Keratinocyte (primary cell): ENCODE measurements around the gene PAXIP1. TPM values are rescaled to one million over a fixed set of nuclear protein-coding genes. Genes with fewer than 3 reads are reported as not detected.

Experiments used
- DNase-seq: peaks from one replicate; pipeline ENCODE4 v3.0.0-alpha.2; 2011; ENCODE audit warnings: low read depth, missing footprints, low spot score
- FAIRE-seq: peaks from 2 replicates; lab custom pipeline; 2011; peaks lifted over from hg19 to GRCh38; lab: Jason Lieb, UNC
- H2AFZ ChIP-seq: 2 replicates; pipeline ENCODE4 v1.6.0; 2012; ENCODE audit warnings: low read length, control low read depth, inconsistent platforms; ENCODE audit not compliant: control insufficient read depth
- H3K27ac ChIP-seq: 2 replicates; pipeline ENCODE4 v1.5.1; 2011; ENCODE audit warnings: low read length; ENCODE audit not compliant: control insufficient read depth, insufficient read depth
- H3K27me3 ChIP-seq: 3 replicates; pipeline ENCODE4 v1.6.0; 2011; ENCODE audit warnings: low read length; ENCODE audit not compliant: control insufficient read depth, insufficient read depth; ENCODE audit errors: extremely low read depth
- H3K36me3 ChIP-seq, 2 experiments: 2 replicates in 1 of 2; 3 replicates in 1 of 2; pipeline ENCODE4 v1.5.1; 2011; ENCODE audit warnings: low read length in 2 of 2, mild to moderate bottlenecking in 1 of 2; ENCODE audit not compliant: control insufficient read depth in 2 of 2, insufficient read depth in 2 of 2; ENCODE audit errors: extremely low read depth in 1 of 2
- H3K4me1 ChIP-seq: 3 replicates; pipeline ENCODE4 v1.5.1; 2011; ENCODE audit warnings: low read length; ENCODE audit not compliant: control insufficient read depth, insufficient read depth; ENCODE audit errors: extremely low read depth
- H3K4me2 ChIP-seq: 3 replicates; pipeline ENCODE4 v1.6.0; 2011; ENCODE audit warnings: low read depth, low read length; ENCODE audit not compliant: control insufficient read depth, insufficient read depth; ENCODE audit errors: extremely low read depth
- H3K4me3 ChIP-seq, 3 experiments: fragments of 200-600 bp in 1 of 3; sonication (generic) in 1 of 3; 2 replicates in 2 of 3; 3 replicates in 1 of 3; pipeline ENCODE4 v1.5.1; 2011 to 2016; ENCODE audit warnings: low read length in 3 of 3, mild to moderate bottlenecking in 3 of 3, control low read depth in 2 of 3, inconsistent platforms in 1 of 3, low read depth in 1 of 3, mixed read lengths in 1 of 3, mixed run types in 1 of 3, moderate library complexity in 1 of 3; ENCODE audit not compliant: control insufficient read depth in 2 of 3, insufficient read depth in 2 of 3; ENCODE audit errors: extremely low read depth in 1 of 3
- H3K79me2 ChIP-seq: 2 replicates; pipeline ENCODE4 v1.6.0; 2012; ENCODE audit warnings: low read length; ENCODE audit not compliant: control insufficient read depth, insufficient read depth
- H3K9ac ChIP-seq: 3 replicates; pipeline ENCODE4 v1.6.0; 2011; ENCODE audit warnings: low read length; ENCODE audit not compliant: control insufficient read depth, insufficient read depth; ENCODE audit errors: extremely low read depth
- H3K9me1 ChIP-seq: 3 replicates; pipeline ENCODE4 v1.6.0; 2011; ENCODE audit warnings: low read length; ENCODE audit not compliant: control insufficient read depth, insufficient read depth; ENCODE audit errors: extremely low read depth
- H3K9me3 ChIP-seq: 2 replicates; pipeline ENCODE4 v1.5.1; 2012; ENCODE audit warnings: low read depth, low read length; ENCODE audit not compliant: control insufficient read depth
- H4K20me1 ChIP-seq: 3 replicates; pipeline ENCODE4 v1.6.0; 2011; ENCODE audit warnings: low read length; ENCODE audit not compliant: control insufficient read depth, insufficient read depth; ENCODE audit errors: extremely low read depth
- EZH2 ChIP-seq: IDR thresholded peaks from one replicate; pipeline ENCODE4 v1.6.1; 2012; ENCODE audit warnings: inconsistent platforms, mild to moderate bottlenecking, low read length, moderate library complexity
- dilution Hi-C: fragments of 300-500 bp; cut with MboI; formaldehyde crosslinking; loops from one replicate; pipeline ENCODE4 v1.7.0; 2020; ENCODE audit warnings: low sequenced_read_pairs; ENCODE audit not compliant: extremely low pct_ligation_motif_present
- polyA plus RNA-seq, 5 experiments: library from polyadenylated mRNA; depleted of rRNA in 3 of 5; stranded (reverse) in 3 of 5; stranded (forward) in 1 of 5; unstranded in 1 of 5; fragments of >200 nt; gene quantifications; 1 replicate in 1 of 5; 2 replicates in 3 of 5; 3 replicates in 1 of 5; pipeline versions ENCODE4 v1.2.1 to v1.2.3, GENCODE V29; 2011 to 2012; ENCODE audit warnings: missing spikeins in 2 of 5, low read depth in 1 of 5, low replicate concordance in 1 of 5
- TF ChIP-seq, protein P1 (sequence below), 3 experiments: IDR thresholded peaks in 1 of 3; conservative IDR thresholded peaks in 1 of 3; optimal IDR thresholded peaks in 1 of 3; 2 replicates in 2 of 3; 3 replicates in 1 of 3; pipeline versions ENCODE3 to v1.5.1; 2011; ENCODE audit warnings: low read length in 3 of 3, mild to moderate bottlenecking in 3 of 3, moderate library complexity in 2 of 3, control low read depth in 1 of 3, inconsistent platforms in 1 of 3; ENCODE audit not compliant: insufficient read depth in 2 of 3; ENCODE audit errors: extremely low read depth in 1 of 3

PAXIP1 gene
- polyA plus RNA-seq, 1 donor (not counting 4 experiments of a cell fraction or from before 2014, with no cell fraction given), result 9.4 TPM

DNA sequence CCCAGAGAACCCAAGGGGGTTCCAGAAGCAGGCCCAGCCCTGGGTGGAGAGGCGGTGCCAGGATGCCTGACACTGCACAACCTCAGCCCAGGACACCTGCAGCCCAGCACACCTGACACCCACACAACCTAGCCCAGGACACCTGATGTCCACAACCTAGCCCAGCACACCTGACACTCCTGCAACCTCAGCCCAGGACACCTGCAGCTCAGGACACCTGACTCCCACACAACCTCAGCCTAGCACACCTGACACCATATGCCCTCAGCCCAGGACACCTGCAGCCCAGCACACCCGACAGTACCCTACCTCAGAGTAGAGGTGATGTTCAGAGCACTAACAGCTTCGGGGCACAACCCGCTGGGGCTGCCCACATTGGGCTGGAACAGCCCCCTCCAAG, 87.3 kb downstream of the PAXIP1 start:
- no peaks in the 10 kb centered on the region for H4K20me1 ChIP-seq
- no peak overlapping the region for H3K4me3 ChIP-seq
- no peaks in the 10 kb centered on the region for H3K4me1 ChIP-seq
- FAIRE-seq, result no peak
- H2AFZ ChIP-seq, result no peak overlapping the region
- dilution Hi-C loops, result no loop called here
- H3K79me2 ChIP-seq, result no peaks in the 10 kb centered on the region
- H3K36me3 ChIP-seq, result no peaks in the 10 kb centered on the region
- no peaks in the 10 kb centered on the region for H3K9me3 ChIP-seq
- no peaks in the 10 kb centered on the region for H3K9me1 ChIP-seq
- no peak overlapping the region for H3K27ac ChIP-seq
- DNase-seq, result no peak
- TF ChIP-seq, protein P1, sequence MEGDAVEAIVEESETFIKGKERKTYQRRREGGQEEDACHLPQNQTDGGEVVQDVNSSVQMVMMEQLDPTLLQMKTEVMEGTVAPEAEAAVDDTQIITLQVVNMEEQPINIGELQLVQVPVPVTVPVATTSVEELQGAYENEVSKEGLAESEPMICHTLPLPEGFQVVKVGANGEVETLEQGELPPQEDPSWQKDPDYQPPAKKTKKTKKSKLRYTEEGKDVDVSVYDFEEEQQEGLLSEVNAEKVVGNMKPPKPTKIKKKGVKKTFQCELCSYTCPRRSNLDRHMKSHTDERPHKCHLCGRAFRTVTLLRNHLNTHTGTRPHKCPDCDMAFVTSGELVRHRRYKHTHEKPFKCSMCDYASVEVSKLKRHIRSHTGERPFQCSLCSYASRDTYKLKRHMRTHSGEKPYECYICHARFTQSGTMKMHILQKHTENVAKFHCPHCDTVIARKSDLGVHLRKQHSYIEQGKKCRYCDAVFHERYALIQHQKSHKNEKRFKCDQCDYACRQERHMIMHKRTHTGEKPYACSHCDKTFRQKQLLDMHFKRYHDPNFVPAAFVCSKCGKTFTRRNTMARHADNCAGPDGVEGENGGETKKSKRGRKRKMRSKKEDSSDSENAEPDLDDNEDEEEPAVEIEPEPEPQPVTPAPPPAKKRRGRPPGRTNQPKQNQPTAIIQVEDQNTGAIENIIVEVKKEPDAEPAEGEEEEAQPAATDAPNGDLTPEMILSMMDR (optimal IDR thresholded peaks at IDR 0.05 in 1 of 3, IDR thresholded peaks at IDR 0.05 in 1 of 3, conservative IDR thresholded peaks at IDR 0.05 in 1 of 3; ENCODE audit: extremely low read depth in 1 of 3, insufficient read depth in 2 of 3, low read length in 3 of 3), result no peak
- no peak for TF ChIP-seq EZH2
- peaks cover 15% of the 10 kb centered on the region for H3K27me3 ChIP-seq
- no peak overlapping the region for H3K4me2 ChIP-seq
- no peak overlapping the region for H3K9ac ChIP-seq

DNA sequence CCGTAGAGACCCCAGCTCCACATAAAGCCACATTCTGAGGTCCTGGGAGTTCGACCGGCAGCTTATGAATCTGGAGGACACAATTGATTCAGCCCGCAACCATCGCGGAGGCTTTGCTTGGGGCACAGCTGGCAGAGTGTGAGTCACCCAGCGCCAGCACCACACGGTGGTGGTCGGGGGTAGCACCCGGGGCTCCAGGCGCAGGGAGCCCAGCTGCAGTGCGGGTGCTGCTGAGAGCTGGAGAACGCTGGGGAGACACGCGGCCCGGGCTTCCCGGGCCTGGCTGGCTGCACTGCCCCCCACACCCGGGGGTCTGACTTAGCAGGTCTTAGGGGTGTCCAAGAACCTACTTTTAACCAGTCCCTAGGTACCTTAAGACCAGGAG, 87.9 kb downstream of the PAXIP1 start:
- Histone ChIP-seq H3K27ac (no peak overlapping the region), H3K9me1 (no peaks in the 10 kb centered on the region), H3K27me3 (peaks cover 15% of the 10 kb centered on the region), H3K9ac (no peak overlapping the region), H4K20me1 (no peaks in the 10 kb centered on the region), H3K4me2 (no peak overlapping the region), H3K79me2 (no peaks in the 10 kb centered on the region), H3K9me3 (no peaks in the 10 kb centered on the region), H3K4me3 (no peak overlapping the region), H3K4me1 (no peaks in the 10 kb centered on the region), H3K36me3 (no peaks in the 10 kb centered on the region), H2AFZ (no peak overlapping the region)
- TF ChIP-seq, protein P1 (optimal IDR thresholded peaks at IDR 0.05 in 1 of 3, IDR thresholded peaks at IDR 0.05 in 1 of 3, conservative IDR thresholded peaks at IDR 0.05 in 1 of 3; ENCODE audit: extremely low read depth in 1 of 3, insufficient read depth in 2 of 3, low read length in 3 of 3), result no peak
- TF ChIP-seq EZH2, result no peak
- dilution Hi-C loops, result no loop called here
- FAIRE-seq (no peak), DNase-seq (no peak)
